ENCODE data around the gene DISP2.

- no peak for TF ChIP-seq POLR2A (IDR thresholded peaks at IDR 0.05)
- no peak for TF ChIP-seq CTCF (IDR thresholded peaks at IDR 0.05)
- TF ChIP-seq POLR2AphosphoS5 (IDR thresholded peaks at IDR 0.05) = no peak
- TF ChIP-seq EP300 (IDR thresholded peaks at IDR 0.05) = no peak
These were observed 49.4 kb downstream of the DISP2 start for GRCh38 chr15:40407330-40407990.
